SK-N-SH treated with all-trans-retinoic acid at 6 μM for 48 hours (cell line): Measurements from ENCODE around the gene TAAR1.

Source experiments
- ATAC-seq: fragments of 200-7000 bp; cut with Tn5 transposase; 3 replicates; pipeline ENCODE4 v1.9.1; 2020; ENCODE audit warnings: mild to moderate bottlenecking, moderate library complexity
- ARNTL ChIP-seq: fragments of 450-650 bp; formaldehyde crosslinking; IDR thresholded peaks from 2 replicates; pipeline ENCODE4 v1.5.0; 2020; ENCODE audit warnings: low read depth, mild to moderate bottlenecking, moderate library complexity, borderline replicate concordance
- BACH2 ChIP-seq: fragments of 250-450 bp; sonication (Bioruptor Pico); IDR thresholded peaks from 2 replicates; pipeline ENCODE4 v1.9.0; 2021; ENCODE audit warnings: mild to moderate bottlenecking, borderline replicate concordance
- CSDC2 ChIP-seq: fragments of 250-450 bp; sonication (Bioruptor Pico); IDR thresholded peaks from 2 replicates; pipeline ENCODE4 v1.5.0; 2020; ENCODE audit warnings: mild to moderate bottlenecking, moderate library complexity
- ESRRG ChIP-seq: fragments of 250-450 bp; sonication (Bioruptor Pico); IDR thresholded peaks from 2 replicates; pipeline ENCODE4 v1.6.1; 2021; ENCODE audit warnings: mild to moderate bottlenecking
- GLIS3 ChIP-seq: fragments of 250-450 bp; sonication (Bioruptor Pico); IDR thresholded peaks from 2 replicates; pipeline ENCODE4 v1.5.0; 2020; ENCODE audit warnings: mild to moderate bottlenecking, moderate library complexity
- ISL1 ChIP-seq: fragments of 250-450 bp; sonication (Bioruptor Pico); IDR thresholded peaks from 2 replicates; pipeline ENCODE4 v2.1.2; 2022; ENCODE audit warnings: mild to moderate bottlenecking, moderate library complexity
- OSR1 ChIP-seq: fragments of 250-450 bp; sonication (Bioruptor Pico); IDR thresholded peaks from 2 replicates; pipeline ENCODE4 v1.8.0; 2022; ENCODE audit warnings: moderate library complexity, mild to moderate bottlenecking, inconsistent platforms
- PPARA ChIP-seq: fragments of 250-450 bp; sonication (Bioruptor Pico); IDR thresholded peaks from 2 replicates; pipeline ENCODE4 v1.5.0; 2020; ENCODE audit warnings: mild to moderate bottlenecking, borderline replicate concordance
- SNAI2 ChIP-seq: fragments of 250-450 bp; sonication (Bioruptor Pico); IDR thresholded peaks from 2 replicates; pipeline ENCODE4 v1.5.0; 2020; ENCODE audit warnings: mild to moderate bottlenecking, moderate library complexity
- TCF4 ChIP-seq: fragments of 250-450 bp; sonication (Bioruptor Pico); IDR thresholded peaks from 2 replicates; pipeline ENCODE4 v1.8.0; 2021; ENCODE audit warnings: mild to moderate bottlenecking, moderate library complexity, borderline replicate concordance
- ZC3H10 ChIP-seq: fragments of 250-450 bp; sonication (Bioruptor Pico); IDR thresholded peaks from 2 replicates; pipeline ENCODE4 v1.5.1; 2021; ENCODE audit warnings: mild to moderate bottlenecking, moderate library complexity
- ZNF565 ChIP-seq: fragments of 450-650 bp; formaldehyde crosslinking; conservative IDR thresholded peaks from 2 replicates; pipeline ENCODE4 v1.5.0; 2020; ENCODE audit warnings: low read depth, mild to moderate bottlenecking, moderate library complexity
- ZNF70 ChIP-seq: fragments of 450-650 bp; formaldehyde crosslinking; IDR thresholded peaks from 2 replicates; pipeline ENCODE4 v1.5.0; 2020; ENCODE audit warnings: mild to moderate bottlenecking, moderate library complexity
- ZNF8 ChIP-seq: fragments of 450-650 bp; formaldehyde crosslinking; IDR thresholded peaks from 2 replicates; pipeline ENCODE4 v1.5.0; 2020; ENCODE audit warnings: mild to moderate bottlenecking, moderate library complexity
- TF ChIP-seq, protein P1 (sequence below): fragments of 250-450 bp; sonication (Bioruptor Pico); IDR thresholded peaks from 2 replicates; pipeline ENCODE4 v1.8.0; 2020; ENCODE audit warnings: mild to moderate bottlenecking, moderate library complexity, borderline replicate concordance
- TF ChIP-seq, protein P2 (sequence below): fragments of 250-450 bp; sonication (Bioruptor Pico); IDR thresholded peaks from 2 replicates; pipeline ENCODE4 v1.5.1; 2020; ENCODE audit warnings: low read depth, mild to moderate bottlenecking, moderate library complexity
- TF ChIP-seq, protein P3 (sequence below): fragments of 250-450 bp; sonication (Bioruptor Pico); IDR thresholded peaks from 2 replicates; pipeline ENCODE4 v1.8.0; 2021; ENCODE audit warnings: low read depth, mild to moderate bottlenecking, moderate library complexity, borderline replicate concordance
- TF ChIP-seq, protein P4 (sequence below): fragments of 250-450 bp; sonication (Bioruptor Pico); IDR thresholded peaks from 2 replicates; pipeline ENCODE4 v1.5.1; 2021; ENCODE audit warnings: mild to moderate bottlenecking, moderate library complexity
- TF ChIP-seq, protein P5 (sequence below): fragments of 250-450 bp; sonication (Bioruptor Pico); IDR thresholded peaks from 2 replicates; pipeline ENCODE4 v1.5.0; 2020; ENCODE audit warnings: mild to moderate bottlenecking, moderate library complexity

Gene TAAR1

DNA sequence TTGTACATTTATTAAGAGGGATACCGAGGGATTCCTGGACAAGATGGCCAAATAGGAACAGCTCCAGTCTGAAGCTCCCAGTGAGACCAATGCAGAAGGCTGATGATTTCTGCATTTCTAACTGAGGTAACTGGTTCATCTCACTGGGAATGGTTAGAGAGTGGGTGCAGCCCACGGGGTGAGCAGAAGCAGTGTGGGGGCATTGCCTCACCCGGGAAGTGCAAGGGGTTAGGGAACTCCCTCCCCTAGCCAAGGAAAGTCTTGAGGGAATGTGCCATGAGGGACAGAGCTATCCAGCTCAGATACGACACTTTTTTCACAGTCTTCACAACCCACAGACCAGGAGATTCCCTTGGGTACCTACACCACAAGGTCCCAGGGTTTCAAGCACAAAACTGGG, 24.2 kb downstream of the TAAR1 start:
- TF ChIP-seq GLIS3 (CRISPR knock-in tag): no peak
- TF ChIP-seq PPARA (CRISPR knock-in tag): no peak
- TF ChIP-seq, protein P1, sequence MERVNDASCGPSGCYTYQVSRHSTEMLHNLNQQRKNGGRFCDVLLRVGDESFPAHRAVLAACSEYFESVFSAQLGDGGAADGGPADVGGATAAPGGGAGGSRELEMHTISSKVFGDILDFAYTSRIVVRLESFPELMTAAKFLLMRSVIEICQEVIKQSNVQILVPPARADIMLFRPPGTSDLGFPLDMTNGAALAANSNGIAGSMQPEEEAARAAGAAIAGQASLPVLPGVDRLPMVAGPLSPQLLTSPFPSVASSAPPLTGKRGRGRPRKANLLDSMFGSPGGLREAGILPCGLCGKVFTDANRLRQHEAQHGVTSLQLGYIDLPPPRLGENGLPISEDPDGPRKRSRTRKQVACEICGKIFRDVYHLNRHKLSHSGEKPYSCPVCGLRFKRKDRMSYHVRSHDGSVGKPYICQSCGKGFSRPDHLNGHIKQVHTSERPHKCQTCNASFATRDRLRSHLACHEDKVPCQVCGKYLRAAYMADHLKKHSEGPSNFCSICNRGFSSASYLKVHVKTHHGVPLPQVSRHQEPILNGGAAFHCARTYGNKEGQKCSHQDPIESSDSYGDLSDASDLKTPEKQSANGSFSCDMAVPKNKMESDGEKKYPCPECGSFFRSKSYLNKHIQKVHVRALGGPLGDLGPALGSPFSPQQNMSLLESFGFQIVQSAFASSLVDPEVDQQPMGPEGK: no peak
- TF ChIP-seq ZNF70 (CRISPR knock-in tag): no peak
- TF ChIP-seq, protein P2, sequence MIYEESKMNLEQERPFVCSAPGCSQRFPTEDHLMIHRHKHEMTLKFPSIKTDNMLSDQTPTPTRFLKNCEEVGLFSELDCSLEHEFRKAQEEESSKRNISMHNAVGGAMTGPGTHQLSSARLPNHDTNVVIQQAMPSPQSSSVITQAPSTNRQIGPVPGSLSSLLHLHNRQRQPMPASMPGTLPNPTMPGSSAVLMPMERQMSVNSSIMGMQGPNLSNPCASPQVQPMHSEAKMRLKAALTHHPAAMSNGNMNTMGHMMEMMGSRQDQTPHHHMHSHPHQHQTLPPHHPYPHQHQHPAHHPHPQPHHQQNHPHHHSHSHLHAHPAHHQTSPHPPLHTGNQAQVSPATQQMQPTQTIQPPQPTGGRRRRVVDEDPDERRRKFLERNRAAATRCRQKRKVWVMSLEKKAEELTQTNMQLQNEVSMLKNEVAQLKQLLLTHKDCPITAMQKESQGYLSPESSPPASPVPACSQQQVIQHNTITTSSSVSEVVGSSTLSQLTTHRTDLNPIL (CRISPR knock-in tag): no peak
- ATAC-seq: no peak

DNA sequence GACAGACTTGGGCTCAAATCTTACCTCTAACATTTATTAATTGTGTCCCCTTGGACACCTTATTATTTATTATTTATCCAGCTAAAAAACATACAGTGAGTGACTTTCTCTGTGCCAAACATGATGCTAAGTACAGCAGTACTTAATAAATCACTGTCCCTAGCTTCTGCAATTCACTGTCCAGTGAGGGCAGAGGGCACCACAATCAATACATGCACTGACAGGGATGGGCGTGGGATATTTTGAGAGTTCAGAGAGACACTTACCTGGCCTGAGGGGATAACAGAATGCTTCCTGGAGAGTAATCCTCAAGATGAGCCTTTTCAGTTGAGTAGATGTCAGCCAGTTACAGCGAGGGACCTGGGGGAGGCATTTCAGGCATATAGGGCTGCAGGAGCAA, 25.6 kb downstream of the TAAR1 start:
- ATAC-seq: no peak
- no peak for TF ChIP-seq ISL1 (CRISPR knock-in tag)
- TF ChIP-seq, protein P3, sequence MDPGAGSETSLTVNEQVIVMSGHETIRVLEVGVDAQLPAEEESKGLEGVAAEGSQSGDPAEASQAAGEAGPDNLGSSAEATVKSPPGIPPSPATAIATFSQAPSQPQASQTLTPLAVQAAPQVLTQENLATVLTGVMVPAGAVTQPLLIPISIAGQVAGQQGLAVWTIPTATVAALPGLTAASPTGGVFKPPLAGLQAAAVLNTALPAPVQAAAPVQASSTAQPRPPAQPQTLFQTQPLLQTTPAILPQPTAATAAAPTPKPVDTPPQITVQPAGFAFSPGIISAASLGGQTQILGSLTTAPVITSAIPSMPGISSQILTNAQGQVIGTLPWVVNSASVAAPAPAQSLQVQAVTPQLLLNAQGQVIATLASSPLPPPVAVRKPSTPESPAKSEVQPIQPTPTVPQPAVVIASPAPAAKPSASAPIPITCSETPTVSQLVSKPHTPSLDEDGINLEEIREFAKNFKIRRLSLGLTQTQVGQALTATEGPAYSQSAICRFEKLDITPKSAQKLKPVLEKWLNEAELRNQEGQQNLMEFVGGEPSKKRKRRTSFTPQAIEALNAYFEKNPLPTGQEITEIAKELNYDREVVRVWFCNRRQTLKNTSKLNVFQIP: no peak
- TF ChIP-seq, protein P1: no peak
- no peak for TF ChIP-seq ARNTL
- no peak for TF ChIP-seq TCF4 (CRISPR knock-in tag)
- no peak for TF ChIP-seq PPARA (CRISPR knock-in tag)
- TF ChIP-seq ESRRG (CRISPR knock-in tag): no peak
- TF ChIP-seq, protein P4, sequence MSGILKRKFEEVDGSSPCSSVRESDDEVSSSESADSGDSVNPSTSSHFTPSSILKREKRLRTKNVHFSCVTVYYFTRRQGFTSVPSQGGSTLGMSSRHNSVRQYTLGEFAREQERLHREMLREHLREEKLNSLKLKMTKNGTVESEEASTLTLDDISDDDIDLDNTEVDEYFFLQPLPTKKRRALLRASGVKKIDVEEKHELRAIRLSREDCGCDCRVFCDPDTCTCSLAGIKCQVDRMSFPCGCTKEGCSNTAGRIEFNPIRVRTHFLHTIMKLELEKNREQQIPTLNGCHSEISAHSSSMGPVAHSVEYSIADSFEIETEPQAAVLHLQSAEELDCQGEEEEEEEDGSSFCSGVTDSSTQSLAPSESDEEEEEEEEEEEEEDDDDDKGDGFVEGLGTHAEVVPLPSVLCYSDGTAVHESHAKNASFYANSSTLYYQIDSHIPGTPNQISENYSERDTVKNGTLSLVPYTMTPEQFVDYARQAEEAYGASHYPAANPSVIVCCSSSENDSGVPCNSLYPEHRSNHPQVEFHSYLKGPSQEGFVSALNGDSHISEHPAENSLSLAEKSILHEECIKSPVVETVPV (CRISPR knock-in tag): no peak
- TF ChIP-seq CSDC2 (CRISPR knock-in tag): no peak
- TF ChIP-seq, protein P5, sequence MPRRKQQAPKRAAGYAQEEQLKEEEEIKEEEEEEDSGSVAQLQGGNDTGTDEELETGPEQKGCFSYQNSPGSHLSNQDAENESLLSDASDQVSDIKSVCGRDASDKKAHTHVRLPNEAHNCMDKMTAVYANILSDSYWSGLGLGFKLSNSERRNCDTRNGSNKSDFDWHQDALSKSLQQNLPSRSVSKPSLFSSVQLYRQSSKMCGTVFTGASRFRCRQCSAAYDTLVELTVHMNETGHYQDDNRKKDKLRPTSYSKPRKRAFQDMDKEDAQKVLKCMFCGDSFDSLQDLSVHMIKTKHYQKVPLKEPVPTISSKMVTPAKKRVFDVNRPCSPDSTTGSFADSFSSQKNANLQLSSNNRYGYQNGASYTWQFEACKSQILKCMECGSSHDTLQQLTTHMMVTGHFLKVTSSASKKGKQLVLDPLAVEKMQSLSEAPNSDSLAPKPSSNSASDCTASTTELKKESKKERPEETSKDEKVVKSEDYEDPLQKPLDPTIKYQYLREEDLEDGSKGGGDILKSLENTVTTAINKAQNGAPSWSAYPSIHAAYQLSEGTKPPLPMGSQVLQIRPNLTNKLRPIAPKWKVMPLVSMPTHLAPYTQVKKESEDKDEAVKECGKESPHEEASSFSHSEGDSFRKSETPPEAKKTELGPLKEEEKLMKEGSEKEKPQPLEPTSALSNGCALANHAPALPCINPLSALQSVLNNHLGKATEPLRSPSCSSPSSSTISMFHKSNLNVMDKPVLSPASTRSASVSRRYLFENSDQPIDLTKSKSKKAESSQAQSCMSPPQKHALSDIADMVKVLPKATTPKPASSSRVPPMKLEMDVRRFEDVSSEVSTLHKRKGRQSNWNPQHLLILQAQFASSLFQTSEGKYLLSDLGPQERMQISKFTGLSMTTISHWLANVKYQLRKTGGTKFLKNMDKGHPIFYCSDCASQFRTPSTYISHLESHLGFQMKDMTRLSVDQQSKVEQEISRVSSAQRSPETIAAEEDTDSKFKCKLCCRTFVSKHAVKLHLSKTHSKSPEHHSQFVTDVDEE (CRISPR knock-in tag): no peak
- TF ChIP-seq OSR1: no peak
- no peak for TF ChIP-seq GLIS3 (CRISPR knock-in tag)
- TF ChIP-seq ZNF565 (CRISPR knock-in tag): no peak
- no peak for TF ChIP-seq SNAI2 (CRISPR knock-in tag)
- no peak for TF ChIP-seq ZNF70 (CRISPR knock-in tag)
- TF ChIP-seq ZNF8 (CRISPR knock-in tag): no peak
- TF ChIP-seq ZC3H10 (CRISPR knock-in tag): no peak

DNA sequence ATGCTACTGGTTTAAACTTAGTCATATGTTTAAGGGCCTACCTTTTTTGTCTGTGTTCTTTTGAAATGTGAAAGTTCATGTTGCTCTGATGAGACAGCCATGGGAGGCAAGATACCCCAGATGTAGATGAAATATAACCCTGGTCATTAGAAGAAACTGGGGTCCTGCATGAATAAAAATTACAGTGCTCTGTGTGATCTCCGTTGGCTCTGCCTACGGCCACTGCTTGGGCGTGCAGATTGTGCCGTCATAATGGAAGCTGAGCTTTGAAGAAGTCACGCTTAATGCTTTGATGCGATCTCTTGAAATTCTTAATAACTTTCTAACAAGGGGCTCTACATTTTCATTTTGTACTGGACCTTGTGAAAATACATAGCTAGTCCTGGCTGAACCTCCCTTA, 34.8 kb downstream of the TAAR1 start, which contains the start of gene TAAR2:
Gene TAAR2, minus strand, starts transcription at position 101 of the 400 bp plus-strand sequence. Its CDS starts 0 bp downstream, at position 101.
- TF ChIP-seq, protein P5 (CRISPR knock-in tag): no peak
- TF ChIP-seq SNAI2 (CRISPR knock-in tag) (no peak), ARNTL (no peak), ISL1 (CRISPR knock-in tag) (no peak), OSR1 (no peak), GLIS3 (CRISPR knock-in tag) (no peak), BACH2 (CRISPR knock-in tag) (no peak)
- TF ChIP-seq, protein P2 (CRISPR knock-in tag): no peak
- TF ChIP-seq, all 23 proteins: peak for 0
- no peak for ATAC-seq
